ENCODE data around the gene U2AF2. TPM values are rescaled to one million over a fixed set of nuclear protein-coding genes. Genes with fewer than 3 reads are reported as not detected.
A peak's percentile ranks its signal among the peaks of the same experiment; 100 is the strongest.

U2AF2 gene
- total RNA-seq, 1 experiment from 2014 or later, result 545 TPM

- BruUV-seq (replicated peaks), result no TSS peak
- POLR2A ChIA-PET, result interaction anchor here (0.6 kb wide), 2 partner anchors 10 kb away, joined by 6 to 8 read pairs; partner anchors contain the start of gene ZNF784
- H3K4me1 ChIP-seq (ENCODE audit: control insufficient read depth, insufficient read depth, low read length), result peaks cover 16% of the 10 kb centered on the region
- in situ Hi-C loops (cut with HindIII; ENCODE audit: low pct_unique_long_range_greater_than_20kb, low sequenced_read_pairs), result no loop called here
- no peaks in the 10 kb centered on the region for H3K27me3 ChIP-seq (ENCODE audit: control insufficient read depth, insufficient read depth, low read length)
- H3K27ac ChIP-seq (ENCODE audit: low read length), result peak overlapping the region; percentile 95; the same call in 1 of the 2 replicates
- DNase-seq (ENCODE audit: low read depth, low spot score), result no peak
- ATAC-seq, result no peak
- peaks cover 3% of the 10 kb centered on the region; the same call in 1 of the 2 replicates for H3K36me3 ChIP-seq (ENCODE audit: control insufficient read depth, insufficient read depth, low read length)
- TF ChIP-seq SIN3A (IDR thresholded peaks at IDR 0.05; ENCODE audit: borderline replicate concordance, insufficient read depth, low read depth, low read length) (no peak), CTCF (IDR thresholded peaks at IDR 0.05) (no peak), REST (IDR thresholded peaks at IDR 0.05; ENCODE audit: insufficient read depth in 1 of 2, low read depth in 2 of 2, low read length in 1 of 2) (no peak), POLR2AphosphoS5 (IDR thresholded peaks at IDR 0.05; ENCODE audit: low read depth, low read length) (no peak), TCF7L2 (IDR thresholded peaks at IDR 0.05; ENCODE audit: low read depth, low read length) (no peak)
- no peak overlapping the region; a peak in 1 of 4 replicates for H3K4me3 ChIP-seq (ENCODE audit: low read depth in 2 of 2, low read length in 2 of 2)
- H3K9me3 ChIP-seq (ENCODE audit: control insufficient read depth, insufficient read depth, low read depth, low read length), result no peaks in the 10 kb centered on the region
- intact Hi-C loops (cut with micrococcal nuclease; ENCODE audit: unreplicated experiment), result no loop called here
- CTCF ChIA-PET, result interaction anchor here (0.6 kb wide), 1 partner anchor 47 kb away, joined by 3 read pairs; no protein-coding TSS in a partner anchor
These were observed 21.0 kb upstream of the U2AF2 start for GRCh38 chr19:55633861-55634260.

- intact Hi-C loops (cut with micrococcal nuclease; ENCODE audit: unreplicated experiment) (no loop called here), in situ Hi-C loops (cut with HindIII; ENCODE audit: low pct_unique_long_range_greater_than_20kb, low sequenced_read_pairs) (no loop called here)
- Histone ChIP-seq H3K4me1 (ENCODE audit: control insufficient read depth, insufficient read depth, low read length) (peaks cover 21% of the 10 kb centered on the region), H3K9me3 (ENCODE audit: control insufficient read depth, insufficient read depth, low read depth, low read length) (no peaks in the 10 kb centered on the region), H3K27ac (ENCODE audit: low read length) (peak overlapping the region; percentile 95), H3K27me3 (ENCODE audit: control insufficient read depth, insufficient read depth, low read length) (no peaks in the 10 kb centered on the region), H3K36me3 (ENCODE audit: control insufficient read depth, insufficient read depth, low read length) (peaks cover 3% of the 10 kb centered on the region; the same call in 1 of the 2 replicates), H3K4me3 (ENCODE audit: low read depth in 2 of 2, low read length in 2 of 2) (peak overlapping the region; percentile 90 to 98)
- ChIA-PET CTCF (interaction anchor here (0.7 kb wide), 1 partner anchor 12 kb away, joined by 11 read pairs; no protein-coding TSS in a partner anchor), POLR2A (no interaction called here)
- DNase-seq (ENCODE audit: low read depth, low spot score), result no peak
- ATAC-seq, result no peak
- no peak for TF ChIP-seq CTCF (IDR thresholded peaks at IDR 0.05)
- TF ChIP-seq TCF7L2 (IDR thresholded peaks at IDR 0.05; ENCODE audit: low read depth, low read length), result no peak
- TF ChIP-seq SIN3A (IDR thresholded peaks at IDR 0.05; ENCODE audit: borderline replicate concordance, insufficient read depth, low read depth, low read length), result no peak
- no peak for TF ChIP-seq REST (IDR thresholded peaks at IDR 0.05; ENCODE audit: insufficient read depth in 1 of 2, low read depth in 2 of 2, low read length in 1 of 2)
- TF ChIP-seq POLR2AphosphoS5 (IDR thresholded peaks at IDR 0.05; ENCODE audit: low read depth, low read length), result no peak
- BruUV-seq (replicated peaks), result no TSS peak
These were observed 19.5 kb upstream of the U2AF2 start for GRCh38 chr19:55635334-55635717.
